ENCODE results near the gene PPIF.

Gene PPIF

DNA sequence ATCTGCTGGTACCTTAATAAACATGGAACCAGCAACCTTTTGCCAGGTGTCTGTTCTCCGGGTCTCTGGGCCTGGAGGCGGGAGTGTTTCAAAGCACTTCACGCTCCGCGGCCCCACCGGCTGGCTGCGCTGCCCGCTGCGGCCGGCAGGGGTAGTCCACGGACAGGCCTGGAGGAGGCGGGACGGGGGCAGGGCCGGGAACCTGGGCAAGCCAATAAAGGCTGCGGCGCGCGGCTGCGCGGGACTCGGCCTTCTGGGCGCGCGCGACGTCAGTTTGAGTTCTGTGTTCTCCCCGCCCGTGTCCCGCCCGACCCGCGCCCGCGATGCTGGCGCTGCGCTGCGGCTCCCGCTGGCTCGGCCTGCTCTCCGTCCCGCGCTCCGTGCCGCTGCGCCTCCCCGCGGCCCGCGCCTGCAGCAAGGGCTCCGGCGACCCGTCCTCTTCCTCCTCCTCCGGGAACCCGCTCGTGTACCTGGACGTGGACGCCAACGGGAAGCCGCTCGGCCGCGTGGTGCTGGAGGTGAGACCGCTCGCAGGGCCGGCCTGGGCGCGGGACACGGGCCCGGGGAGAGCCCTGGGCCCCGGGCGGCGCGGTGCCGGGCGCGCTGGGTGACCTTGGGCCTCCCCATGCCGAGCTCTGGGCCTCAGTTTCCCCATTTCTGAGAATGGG, at the start of gene PPIF:
PPIF (plus strand) TSS at position 244 of the 668 bp plus-strand sequence; CDS start at position 324, 80 bp downstream.
- DNase-seq (ENCODE audit: low spot score) = peak; percentile 86

DNA sequence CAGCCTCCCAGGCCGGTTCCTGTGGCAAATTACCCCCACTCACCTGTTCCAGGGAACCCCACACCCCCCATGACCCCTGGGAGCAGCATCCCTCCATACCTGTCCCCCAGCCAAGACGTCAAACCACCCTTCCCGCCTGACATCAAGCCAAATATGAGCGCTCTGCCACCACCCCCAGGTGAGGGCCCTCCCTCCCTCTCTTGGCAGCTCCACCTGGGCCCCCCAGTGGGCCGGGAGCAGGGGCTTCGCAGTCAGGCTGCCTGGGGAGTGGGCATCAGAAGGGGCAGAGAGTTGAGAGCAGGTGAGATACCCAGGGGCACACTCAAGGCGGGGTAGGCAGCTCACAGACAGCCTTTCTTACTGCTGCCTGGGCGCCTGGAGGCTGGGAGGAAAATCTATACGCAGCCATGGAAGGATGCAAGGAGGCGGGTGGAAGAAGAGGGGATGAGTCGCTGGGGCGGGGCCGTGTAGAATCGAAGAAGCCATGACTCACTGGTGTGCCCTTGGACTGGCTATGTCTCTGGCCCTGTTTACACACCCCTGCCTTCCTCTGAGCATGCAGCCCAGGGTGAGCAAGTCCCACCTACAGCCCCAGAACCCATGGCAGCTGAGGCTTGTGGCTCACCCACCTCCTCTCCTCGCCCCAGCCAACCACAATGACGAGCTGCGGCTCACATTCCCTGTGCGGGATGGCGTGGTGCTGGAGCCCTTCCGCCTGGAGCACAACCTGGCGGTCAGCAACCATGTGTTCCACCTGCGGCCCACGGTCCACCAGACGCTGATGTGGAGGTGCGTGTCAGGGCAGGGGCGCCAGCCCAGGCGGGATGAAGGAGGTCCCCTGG, 48.6 kb upstream of the PPIF start:
- DNase-seq (ENCODE audit: low spot score) = peak; percentile 85

DNA sequence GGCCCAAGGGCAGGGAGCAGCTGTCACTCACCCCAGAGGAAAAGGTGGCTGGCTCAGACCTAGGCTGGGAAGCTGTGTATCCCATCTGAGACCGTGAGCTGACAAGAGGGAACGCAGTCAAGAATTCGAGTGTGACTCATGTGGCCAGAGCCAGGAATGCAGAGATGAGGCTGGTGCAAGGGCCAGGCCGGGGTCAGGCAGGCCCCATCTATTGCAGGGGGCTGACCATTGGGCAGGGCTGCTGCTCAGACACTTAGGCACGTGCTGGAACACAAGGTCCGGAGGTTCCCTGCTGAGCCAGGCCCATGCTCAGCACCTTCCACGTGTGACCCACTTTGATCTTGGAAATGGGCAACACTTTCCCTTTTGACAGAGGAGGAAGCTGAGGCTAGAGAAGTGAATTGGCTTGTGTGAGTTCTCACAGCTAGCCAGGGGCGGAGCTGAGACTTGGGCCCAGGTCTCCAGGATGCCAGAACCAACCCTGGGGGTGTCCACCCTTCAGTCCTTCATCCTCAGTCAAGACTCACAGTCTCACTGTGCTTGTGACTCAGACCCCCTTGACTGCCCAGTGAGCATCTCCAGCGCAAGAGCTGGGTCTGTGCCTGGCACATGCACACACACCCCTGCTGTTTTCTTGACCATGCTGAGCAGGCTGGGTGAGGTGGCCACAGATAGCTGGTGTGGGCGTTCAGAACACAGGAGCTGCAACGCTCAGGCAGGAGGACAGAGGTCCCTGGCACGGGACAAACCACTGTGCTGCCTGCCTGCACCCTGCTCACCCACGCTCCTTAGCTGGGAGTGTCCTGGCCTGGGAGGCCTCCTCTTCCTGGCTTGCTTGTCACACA, 47.6 kb upstream of the PPIF start:
- no peak for DNase-seq (ENCODE audit: low spot score)

DNA sequence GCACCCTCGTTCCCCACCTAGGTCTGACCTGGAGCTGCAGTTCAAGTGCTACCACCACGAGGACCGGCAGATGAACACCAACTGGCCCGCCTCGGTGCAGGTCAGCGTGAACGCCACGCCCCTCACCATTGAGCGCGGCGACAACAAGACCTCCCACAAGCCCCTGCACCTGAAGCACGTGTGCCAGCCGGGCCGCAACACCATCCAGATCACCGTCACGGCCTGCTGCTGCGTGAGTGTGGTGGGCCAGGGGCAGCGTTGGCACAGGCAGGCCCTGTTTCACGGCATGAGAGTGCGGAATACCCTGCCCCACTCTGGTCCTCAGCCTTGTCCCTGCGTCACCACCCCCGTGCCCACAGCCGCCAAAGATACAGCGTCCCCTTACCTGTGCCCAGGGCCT, 46.6 kb upstream of the PPIF start:
- DNase-seq (ENCODE audit: low spot score) = no peak

DNA sequence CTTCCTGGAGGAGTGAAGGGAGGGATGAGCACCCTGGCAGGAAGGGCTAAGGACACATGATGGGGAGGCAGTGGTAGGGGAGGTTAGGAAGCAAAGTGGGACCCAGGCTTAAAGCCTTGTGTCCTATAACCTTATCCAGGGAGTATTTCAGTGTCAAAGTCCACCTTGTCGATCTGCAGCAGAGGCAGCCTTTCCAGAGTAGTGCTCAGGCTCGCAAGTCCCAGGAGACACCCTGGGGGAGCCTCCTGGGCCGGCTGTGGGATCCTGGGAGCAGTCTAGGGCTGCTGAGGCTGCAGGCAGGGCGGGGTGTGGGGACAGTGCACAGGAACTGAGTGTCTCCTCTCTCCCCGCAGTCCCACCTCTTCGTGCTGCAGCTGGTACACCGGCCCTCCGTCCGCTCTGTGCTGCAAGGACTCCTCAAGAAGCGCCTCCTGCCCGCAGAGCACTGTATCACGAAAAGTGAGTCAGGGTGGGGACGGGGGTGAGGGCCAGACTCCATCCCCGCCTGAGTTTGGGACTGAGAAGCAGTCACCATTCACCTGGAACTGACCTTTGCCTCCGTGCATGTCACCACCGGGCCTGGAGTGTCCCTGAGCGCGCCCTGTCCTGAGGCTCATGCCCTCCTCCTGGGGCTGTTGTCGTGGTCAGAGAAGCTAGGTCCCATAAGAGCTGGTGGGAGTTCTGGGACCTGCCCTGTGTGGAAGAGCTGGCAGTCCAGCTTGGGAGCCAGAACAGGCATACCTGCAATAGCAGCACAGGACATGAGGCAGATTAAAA, 45.3 kb upstream of the PPIF start:
- DNase-seq (ENCODE audit: low spot score) = no peak

DNA sequence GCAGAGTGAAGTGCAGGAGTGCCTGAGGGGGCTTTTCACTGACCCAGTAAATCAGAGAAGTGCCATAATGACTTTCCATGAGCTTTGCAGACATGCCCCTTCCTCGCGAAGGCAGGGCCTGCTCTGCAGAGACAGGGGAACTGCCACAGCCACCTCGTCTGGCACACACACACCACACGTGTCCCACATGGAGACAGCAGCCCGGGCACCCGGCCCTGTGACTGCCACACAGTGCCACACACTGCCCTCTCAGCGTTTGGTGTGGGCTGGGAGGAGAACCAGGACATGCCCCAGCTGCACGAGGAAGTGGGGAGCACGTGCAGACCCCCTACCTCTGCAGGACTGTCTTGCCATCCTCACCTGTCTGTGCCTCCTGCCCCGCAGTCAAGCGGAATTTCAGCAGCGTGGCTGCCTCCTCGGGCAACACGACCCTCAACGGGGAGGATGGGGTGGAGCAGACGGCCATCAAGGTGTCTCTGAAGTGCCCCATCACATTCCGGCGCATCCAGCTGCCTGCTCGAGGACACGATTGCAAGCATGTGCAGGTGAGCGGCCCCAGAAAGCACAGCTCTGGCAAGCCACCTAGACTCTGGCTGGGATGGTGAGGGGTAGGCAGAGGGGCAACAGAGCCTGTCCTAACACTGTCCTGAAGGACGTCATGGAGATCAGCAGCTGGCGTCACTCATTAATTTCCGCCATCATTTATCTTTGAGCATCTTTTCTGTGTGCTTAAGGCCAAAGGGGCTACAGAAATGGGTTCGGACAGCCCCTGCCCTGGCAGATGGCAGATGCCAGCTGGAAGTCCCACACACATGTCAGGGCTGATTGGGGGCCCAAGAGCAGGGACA, 43.4 kb upstream of the PPIF start:
- no peak for DNase-seq (ENCODE audit: low spot score)

DNA sequence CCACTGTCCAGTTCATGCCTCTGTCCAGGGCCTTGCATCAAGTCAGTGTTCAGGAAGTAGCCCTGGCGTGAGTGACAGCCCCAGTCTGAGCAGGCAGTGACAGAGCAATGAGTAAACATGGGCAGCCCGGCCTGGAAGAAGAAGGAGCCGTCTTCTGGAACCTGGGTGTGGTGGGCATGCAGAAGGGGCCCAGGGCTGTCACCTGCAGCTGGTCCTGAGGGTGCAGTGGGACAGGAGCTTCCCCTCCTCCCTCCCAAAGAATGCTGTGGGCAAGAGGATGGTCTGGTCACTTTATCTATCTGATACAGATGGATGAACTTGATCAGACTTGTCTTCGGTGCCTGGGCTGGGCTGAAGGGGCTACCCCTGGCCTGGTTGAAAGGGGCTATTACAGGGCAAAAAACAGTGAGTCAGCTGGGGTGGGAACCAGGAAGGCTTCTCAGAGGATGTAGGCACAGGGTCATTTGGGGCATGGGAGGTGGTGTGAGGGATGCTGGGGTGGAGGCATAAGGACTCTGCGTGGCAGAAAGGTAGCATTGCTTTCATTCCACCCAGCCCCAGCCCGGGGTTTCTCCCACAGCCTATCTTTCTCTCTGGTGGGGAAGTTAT, 42.7 kb upstream of the PPIF start:
- DNase-seq (ENCODE audit: low spot score) = peak; percentile 51

DNA sequence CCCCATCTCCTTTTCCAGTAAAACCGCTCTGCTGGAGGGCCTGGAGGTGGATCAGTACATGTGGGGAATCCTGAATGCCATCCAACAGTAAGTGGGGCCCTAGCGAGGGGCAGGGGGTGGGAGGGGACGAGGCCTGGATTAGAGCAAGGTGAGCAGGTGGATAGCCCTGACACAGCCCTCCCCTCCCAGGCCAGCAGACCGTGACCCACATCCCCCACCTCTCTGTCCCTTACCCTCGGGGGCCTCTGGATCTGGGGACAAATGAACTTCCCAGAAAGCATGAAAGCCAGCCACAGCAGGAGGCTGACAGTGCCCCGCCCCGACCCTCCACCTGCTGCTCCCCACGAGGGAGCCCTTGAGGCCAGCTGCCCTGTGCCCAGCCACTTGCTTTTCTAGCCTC, 41.8 kb upstream of the PPIF start:
- DNase-seq (ENCODE audit: low spot score) = no peak

DNA sequence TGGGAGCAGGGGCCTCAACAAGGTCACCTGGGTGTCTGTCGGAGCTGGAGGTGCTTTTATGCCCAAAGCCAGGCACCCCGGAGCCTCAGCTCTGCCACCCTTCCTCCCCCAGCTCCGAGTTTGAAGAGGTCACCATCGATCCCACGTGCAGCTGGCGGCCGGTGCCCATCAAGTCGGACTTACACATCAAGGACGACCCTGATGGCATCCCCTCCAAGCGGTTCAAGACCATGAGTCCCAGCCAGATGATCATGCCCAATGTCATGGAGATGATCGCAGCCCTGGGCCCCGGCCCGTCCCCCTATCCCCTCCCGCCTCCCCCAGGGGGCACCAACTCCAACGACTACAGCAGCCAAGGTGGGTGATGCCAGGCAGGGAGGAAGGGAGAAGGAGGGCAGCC, 41.3 kb upstream of the PPIF start:
- DNase-seq (ENCODE audit: low spot score) = no peak

DNA sequence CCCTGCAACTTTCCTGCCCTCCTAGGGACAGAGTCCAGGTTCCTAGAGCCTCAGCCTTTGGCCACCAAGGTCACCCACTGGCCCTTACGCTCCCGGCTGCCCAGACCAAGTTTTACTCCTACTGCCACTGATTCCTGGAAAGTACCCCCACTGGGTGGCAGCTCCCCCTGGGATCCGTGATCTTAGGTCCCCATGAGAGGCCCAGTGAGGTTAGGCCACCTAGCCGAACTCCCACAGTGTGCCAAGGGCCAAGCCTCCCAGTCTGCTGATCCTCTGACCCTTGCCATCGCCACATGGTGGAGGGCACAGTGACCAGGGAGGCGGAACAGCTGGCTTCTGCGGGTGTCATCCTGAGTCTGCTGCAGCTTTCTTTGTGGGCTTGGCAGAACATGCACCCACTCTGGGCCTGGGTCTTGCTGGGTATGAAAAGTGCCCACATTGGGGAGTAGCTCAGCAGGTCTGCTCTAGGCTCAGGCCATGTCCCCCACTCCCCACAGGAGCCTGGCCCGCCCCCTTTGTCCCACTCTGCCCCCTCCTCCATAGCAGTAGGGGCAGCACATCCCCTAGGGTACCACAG, 40.5 kb upstream of the PPIF start:
- DNase-seq (ENCODE audit: low spot score) = no peak

DNA sequence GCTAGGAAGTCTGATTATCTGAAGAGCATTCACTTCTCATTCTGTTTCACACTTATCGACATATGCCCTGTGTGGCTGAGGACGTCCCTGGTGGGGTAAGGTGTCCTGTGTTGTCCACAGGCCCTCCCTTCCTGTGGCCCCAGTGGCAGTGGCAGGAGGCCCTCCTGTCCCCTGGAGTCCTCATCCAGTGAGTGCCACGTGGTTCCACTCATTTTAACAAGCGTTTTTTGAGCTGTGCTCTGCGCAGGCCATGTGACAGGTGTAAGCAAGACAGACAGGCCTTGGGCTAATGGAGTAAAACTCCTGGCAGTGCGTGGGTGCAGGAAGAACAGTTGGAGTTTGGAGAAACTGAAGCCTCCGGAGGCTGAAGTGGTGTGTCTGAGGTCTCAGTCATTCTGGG, 39.3 kb upstream of the PPIF start:
- DNase-seq (ENCODE audit: low spot score) = no peak

DNA sequence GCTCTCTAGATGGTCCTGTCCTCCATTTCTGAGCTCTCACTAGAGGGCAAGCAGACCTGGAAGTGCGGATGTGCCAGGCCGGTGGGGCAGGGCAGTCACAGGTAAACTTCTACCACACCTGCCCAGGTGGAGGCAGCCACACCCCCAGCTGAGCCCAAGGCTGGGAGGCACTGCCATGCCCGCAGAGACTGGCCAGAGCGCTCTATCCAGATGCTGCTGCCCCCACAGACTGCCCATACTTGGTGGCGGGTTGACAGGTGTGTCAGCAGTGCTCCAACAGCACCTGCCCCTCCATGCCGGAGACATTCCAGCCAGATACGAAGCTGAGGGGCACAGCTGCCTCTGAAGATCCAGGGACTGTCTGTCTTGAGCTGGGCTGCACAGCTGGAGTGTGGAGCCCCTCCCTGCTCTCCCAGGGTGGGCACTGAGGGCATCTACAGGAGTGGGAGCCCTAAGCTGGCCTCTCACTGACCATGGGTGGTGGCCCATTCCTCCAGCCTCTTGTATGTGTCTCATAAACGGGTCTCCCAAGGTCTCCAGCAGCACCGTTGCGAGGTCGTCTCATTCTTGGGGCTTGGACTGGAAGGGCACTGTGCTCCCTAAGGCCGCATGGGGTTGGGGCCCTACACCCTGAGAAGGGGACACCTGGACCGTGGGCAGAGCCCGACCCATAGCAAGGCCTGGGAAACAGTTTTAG, 38.2 kb upstream of the PPIF start:
- no peak for DNase-seq (ENCODE audit: low spot score)

DNA sequence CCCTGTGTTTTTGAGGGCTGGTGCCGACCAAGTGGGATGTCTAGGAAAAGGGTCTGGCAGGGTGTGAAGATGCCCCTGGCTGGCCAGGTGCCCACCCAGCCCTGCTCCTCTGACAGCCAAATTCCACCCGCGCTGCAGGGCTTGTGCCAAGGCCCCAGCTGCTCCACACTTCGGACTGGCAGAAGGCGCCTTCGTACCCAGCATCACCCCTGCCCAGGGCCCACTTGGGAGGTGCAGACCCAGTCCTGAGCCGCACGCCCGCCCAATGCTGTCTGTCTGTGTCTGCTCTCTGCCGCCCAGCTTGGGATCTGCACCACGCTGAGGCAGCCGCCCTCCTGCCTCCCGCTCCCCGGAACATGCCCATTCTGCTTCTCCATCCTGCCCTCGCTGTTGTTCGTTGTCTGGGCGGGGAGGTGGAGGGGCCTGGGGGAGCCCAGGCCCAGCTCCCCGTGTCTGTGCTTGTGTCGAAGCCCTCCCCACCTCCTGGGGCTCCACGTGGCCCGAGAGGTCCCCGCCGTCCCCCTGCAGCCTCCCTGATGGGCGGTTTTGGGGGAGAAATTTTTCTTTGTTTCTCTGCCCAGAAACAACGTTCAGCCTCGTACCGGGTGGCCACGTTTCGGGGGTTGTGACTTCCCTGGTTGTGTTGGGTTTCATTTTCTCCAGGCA, 36.9 kb upstream of the PPIF start:
- no peak for DNase-seq (ENCODE audit: low spot score)

DNA sequence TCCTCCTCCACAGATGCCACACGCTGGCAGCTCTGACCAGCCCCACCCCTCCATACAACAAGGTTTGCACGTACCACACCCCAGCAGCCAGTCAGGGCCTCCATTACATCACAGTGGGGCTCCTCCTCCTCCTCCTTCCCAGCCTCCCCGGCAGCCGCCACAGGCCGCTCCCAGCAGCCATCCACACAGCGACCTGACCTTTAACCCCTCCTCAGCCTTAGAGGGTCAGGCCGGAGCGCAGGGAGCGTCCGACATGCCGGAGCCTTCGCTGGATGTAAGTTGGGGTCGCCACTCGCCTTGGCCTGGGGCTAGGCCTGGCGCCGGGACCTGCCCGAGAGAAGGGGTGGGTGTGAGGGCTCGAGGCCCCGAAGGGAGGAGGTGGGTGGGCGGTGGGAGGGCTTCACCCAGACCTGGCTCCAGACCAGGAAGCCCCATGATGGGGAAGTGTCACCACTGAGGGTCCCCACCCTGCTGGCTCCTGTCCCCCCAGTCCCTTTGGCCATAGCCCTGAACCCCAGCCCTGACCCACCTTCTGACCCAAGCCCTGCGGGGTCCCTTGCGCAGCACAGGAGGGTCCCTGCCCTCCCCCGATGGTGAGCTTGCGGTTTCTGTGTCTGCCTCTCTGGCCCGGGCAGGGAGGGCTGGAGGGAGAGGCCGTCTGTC, 36.2 kb upstream of the PPIF start:
- DNase-seq (ENCODE audit: low spot score) = no peak

DNA sequence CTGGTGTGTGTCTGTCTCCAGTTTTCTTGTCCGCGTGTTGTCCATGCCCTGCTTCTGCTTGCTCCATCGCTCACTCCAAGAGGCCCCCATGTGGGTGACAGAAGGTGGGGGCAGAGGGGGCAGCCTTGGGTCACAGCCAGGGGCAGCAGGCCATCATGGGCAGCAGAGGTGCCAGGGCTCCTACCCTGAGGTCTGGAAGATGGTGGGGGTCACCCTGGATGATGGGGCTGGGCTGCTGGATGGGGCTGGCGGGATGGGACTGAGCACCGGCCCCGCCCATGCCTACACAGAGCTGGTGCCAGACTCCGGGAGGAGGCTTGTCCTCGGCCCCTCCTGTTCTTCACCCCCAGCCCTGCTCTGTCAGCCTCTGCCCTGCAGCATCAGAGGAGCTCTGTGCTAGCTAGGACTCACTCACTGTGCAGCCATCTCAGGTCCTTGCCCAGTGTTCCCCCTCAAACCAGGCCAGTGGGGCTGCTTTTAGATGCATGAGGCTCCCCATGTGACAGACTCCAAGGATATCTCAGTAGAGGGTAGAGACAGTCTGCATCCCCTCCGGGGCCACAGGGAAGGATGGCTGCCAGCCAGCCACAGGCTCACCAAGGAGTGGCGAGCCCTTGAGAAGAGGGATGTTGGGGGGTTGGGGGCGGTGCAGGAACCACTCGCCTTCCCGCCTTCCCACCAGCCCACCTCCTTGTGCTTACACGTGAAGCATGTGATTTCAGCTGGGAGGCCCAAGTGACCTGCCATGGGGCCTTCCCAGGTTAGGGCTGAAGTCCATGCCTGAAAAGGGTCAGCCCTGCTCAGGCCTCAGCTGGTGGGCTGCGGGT, 35.5 kb upstream of the PPIF start:
- DNase-seq (ENCODE audit: low spot score) = no peak

DNA sequence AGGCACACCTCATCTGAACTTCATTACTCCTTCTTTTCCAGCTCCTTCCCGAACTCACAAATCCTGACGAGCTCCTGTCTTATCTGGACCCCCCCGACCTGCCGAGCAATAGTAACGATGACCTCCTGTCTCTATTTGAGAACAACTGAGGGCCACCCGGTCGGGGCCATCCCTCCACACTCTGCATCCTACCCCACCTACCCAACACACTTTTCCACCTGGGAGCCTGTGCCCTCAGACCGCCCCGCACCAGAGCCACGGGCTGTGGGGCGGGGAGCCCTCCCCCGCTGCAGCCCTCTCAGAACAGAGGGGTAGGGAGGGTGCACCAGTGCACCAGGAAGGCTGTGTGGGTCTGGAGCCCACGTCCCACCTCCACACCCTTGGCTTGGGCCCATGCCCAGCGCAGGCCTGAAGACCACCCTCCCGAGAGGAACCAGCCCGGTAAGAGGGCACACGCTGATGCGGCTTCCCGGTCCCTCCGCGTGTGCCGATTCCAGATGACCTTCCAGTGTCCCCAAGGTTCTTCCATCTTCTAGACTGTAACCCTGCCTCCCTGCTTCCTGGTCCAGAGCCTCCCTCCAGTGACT, 34.6 kb upstream of the PPIF start:
- DNase-seq (ENCODE audit: low spot score) = no peak

DNA sequence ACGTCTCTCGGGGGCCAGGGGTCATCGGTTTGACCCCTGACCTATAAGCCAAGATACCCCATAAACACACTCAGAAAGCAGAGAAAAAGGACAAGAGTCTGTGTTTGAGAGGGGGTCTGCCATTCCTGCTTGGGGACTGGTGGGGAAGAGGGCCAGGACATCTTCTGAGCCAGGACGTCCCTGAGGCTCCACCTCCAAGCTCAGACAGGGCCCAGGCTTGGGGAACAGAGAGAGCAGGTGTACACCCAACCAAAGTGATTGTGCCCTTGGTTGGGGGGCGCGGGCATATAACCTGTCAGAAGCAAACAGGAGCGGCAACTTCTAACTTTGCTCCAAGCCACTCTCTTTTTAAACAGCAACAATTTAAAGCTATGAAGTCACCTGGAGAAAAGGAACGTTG, 33.9 kb upstream of the PPIF start:
- no peak for DNase-seq (ENCODE audit: low spot score)
